ENCODE results near the gene EMSY.

DNA sequence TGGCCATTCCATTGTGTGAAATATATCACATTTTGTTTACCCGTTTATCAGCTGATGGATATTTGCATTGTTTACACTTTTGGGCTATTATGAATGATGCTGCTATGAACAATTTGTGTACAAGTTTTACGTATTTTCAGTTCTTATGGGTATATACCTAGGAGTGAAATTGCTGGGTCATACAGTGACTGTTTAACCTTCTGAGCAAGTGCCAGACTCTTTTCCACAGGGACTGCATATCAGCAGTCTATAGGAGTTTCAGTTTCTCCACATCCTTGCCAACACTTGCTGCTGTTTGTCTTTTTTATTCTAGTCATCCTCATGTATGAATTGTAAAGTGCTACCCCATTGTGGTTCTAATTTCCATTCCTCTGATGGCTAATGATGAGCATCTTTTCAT lies 108.2 kb downstream of the EMSY start:
- TF ChIP-seq POLR2A (IDR thresholded peaks at IDR 0.05; ENCODE audit: low read length), result no peak
- no peak for TF ChIP-seq GATA1 (IDR thresholded peaks at IDR 0.05; ENCODE audit: low read depth, low read length)

Data from erythroblast (primary cell).